Esophagus (tissue), 2 donors: Measurements from ENCODE around the gene CDKAL1. TPM values are rescaled to one million over a fixed set of nuclear protein-coding genes. Genes with fewer than 3 reads are reported as not detected.
"Not testable (repeated sequence)": the region's sequence is repeated elsewhere in the genome, so short reads cannot be mapped to it uniquely, and the experiment has no call there.

Experiments used
- H3K27ac ChIP-seq, 2 donors: one replicate each; pipeline ENCODE4 v1.5.1; 2013; ENCODE audit warnings: low read depth in 2 of 2, mild to moderate bottlenecking in 2 of 2, inconsistent platforms in 1 of 2, low read length in 1 of 2, moderate library complexity in 1 of 2
- H3K27me3 ChIP-seq, 2 donors: one replicate each; pipeline ENCODE4 v1.6.1; 2013; ENCODE audit warnings: low read length in 2 of 2, control low read depth in 1 of 2, mild to moderate bottlenecking in 1 of 2; ENCODE audit not compliant: insufficient read depth in 2 of 2, control insufficient read depth in 1 of 2
- H3K36me3 ChIP-seq, 2 donors: one replicate each; pipeline ENCODE4 v1.6.1; 2013; ENCODE audit warnings: low read length in 1 of 2; ENCODE audit not compliant: control insufficient read depth in 2 of 2, insufficient read depth in 2 of 2
- H3K4me1 ChIP-seq, 2 donors: one replicate each; pipeline ENCODE4 v1.6.1; 2013; ENCODE audit warnings: low read length in 1 of 2; ENCODE audit not compliant: control insufficient read depth in 2 of 2, insufficient read depth in 2 of 2
- H3K4me3 ChIP-seq, 2 donors: one replicate each; pipeline ENCODE4 v1.5.1; 2013; ENCODE audit warnings: low read length in 2 of 2, mild to moderate bottlenecking in 2 of 2, low read depth in 1 of 2, moderate library complexity in 1 of 2
- H3K9me3 ChIP-seq, 2 donors: one replicate each; pipeline ENCODE4 v1.6.1; 2013; ENCODE audit warnings: mild to moderate bottlenecking in 2 of 2, low read depth in 1 of 2, low read length in 1 of 2, moderate library complexity in 1 of 2; ENCODE audit not compliant: control insufficient read depth in 2 of 2, insufficient read depth in 1 of 2
- WGBS, 2 donors: extraction: QIAGEN DNeasy Blood & Tissue Kit; methylation state at CpG; one replicate each; pipeline ENCODE4 v1.1.7; 2013; 5-methylcytosine and 5-hydroxymethylcytosine counted together
- polyA plus RNA-seq, 2 donors: library from polyadenylated mRNA; stranded (reverse); fragments of 200-250 nt; gene quantifications; one replicate each; pipeline ENCODE4 v1.2.3, GENCODE V29; 2013
- donor health status: healthy with polysubstance abuse.
- donor health status: Bipolar disorder and iron deficiency.

The CDKAL1 gene
- polyA plus RNA-seq, 2 donors: 3.5 TPM

DNA sequence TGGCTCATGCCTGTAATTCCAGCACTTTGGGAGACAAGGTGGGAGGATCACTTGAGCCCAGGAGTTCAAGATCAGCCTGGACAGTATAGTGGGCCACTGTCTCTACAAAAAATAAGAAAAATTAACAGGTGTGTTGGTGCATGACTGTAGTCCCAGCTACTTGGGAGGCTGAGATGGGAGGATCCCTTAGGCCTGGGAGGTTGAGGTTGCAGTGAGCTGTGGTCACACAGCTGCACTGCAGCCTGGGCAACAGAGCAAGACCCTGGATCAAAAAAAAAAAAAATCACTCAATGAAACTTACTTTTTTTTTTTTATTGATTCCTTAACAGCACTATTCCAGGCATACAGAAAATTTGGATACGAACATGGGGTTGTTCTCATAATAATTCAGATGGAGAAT is 14.0 kb downstream of the CDKAL1 start:
- no peak overlapping the region for H3K27ac ChIP-seq
- H3K4me3 ChIP-seq: no peak overlapping the region
- H3K4me1 ChIP-seq: no peaks in the 10 kb centered on the region
- no peaks in the 10 kb centered on the region for H3K27me3 ChIP-seq
- H3K36me3 ChIP-seq: no peaks in the 10 kb centered on the region
- no peaks in the 10 kb centered on the region for H3K9me3 ChIP-seq
- WGBS, 2 donors: 91 to 97% methylated on average over 1 of the region's 1 CpG

GRCh38 chr6:20549398-20549797 is 15.1 kb downstream of the CDKAL1 start:
- not testable (repeated sequence) for H3K27ac ChIP-seq, H3K36me3 ChIP-seq, H3K4me3 ChIP-seq, H3K27me3 ChIP-seq, H3K9me3 ChIP-seq, H3K4me1 ChIP-seq
- WGBS, 2 donors: 99 to 100% methylated on average over 3 of the region's 3 CpGs

GRCh38 chr6:20554326-20554725 is 20.1 kb downstream of the CDKAL1 start:
- no peaks in the 10 kb centered on the region for H3K27me3 ChIP-seq
- WGBS, 2 donors: 85 to 86% methylated on average over 2 of the region's 2 CpGs
- no peak overlapping the region for H3K27ac ChIP-seq
- no peaks in the 10 kb centered on the region for H3K9me3 ChIP-seq
- H3K36me3 ChIP-seq: no peaks in the 10 kb centered on the region
- H3K4me1 ChIP-seq: no peaks in the 10 kb centered on the region
- H3K4me3 ChIP-seq: no peak overlapping the region

DNA sequence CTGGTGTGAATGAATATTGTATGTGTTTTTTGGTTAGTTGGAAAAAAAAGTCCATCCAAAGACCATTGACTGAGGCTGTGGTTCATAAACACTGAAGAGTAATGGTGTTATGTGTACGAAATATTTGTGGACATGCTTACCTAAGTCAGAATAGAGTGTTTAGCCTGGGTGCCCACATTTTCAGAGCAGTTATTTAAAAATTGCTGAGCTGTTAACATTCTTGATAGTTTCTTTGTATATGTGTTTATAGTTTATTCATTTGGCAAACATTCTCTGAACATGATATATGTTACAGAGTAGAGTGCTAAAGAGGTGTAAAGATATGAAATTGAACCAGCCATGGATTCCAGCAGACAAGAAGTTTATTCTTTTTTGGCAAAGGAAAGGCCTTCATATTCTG is 20.6 kb downstream of the CDKAL1 start:
- Histone ChIP-seq H3K4me1 (no peaks in the 10 kb centered on the region), H3K9me3 (no peaks in the 10 kb centered on the region), H3K27ac (no peak overlapping the region), H3K36me3 (no peaks in the 10 kb centered on the region), H3K27me3 (no peaks in the 10 kb centered on the region), H3K4me3 (no peak overlapping the region)
- WGBS, 2 donors: 97 to 100% methylated on average over 1 of the region's 1 CpG

- Histone ChIP-seq H3K36me3 (no peaks in the 10 kb centered on the region), H3K27me3 (no peaks in the 10 kb centered on the region), H3K4me3 (no peak overlapping the region), H3K9me3 (no peaks in the 10 kb centered on the region), H3K27ac (no peak overlapping the region), H3K4me1 (no peaks in the 10 kb centered on the region)
- 44 to 63% methylated on average over 2 of the region's 2 CpGs for WGBS, 2 donors
These were observed 25.8 kb downstream of the CDKAL1 start for GRCh38 chr6:20559924-20560551.

DNA sequence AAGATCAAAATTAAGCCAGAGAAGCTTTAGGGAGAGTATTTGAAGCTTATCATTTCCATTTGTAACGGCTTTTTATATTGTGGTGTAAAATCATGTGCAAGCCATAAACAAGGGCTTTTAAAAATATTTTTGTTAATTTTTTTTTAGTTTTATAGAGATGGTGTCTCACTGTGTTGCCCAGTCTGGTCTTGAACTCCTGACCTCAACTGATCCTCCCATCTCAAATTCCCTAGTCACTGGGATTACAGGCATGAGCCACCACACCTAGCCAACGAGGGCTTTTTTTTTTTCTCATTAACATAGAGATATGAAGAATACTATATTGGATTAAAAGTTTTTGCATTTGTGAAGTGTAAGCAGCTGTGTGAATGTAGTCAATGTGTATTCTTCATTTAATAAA is 29.1 kb downstream of the CDKAL1 start:
- Histone ChIP-seq H3K27ac (no peak overlapping the region), H3K4me1 (no peaks in the 10 kb centered on the region), H3K36me3 (no peaks in the 10 kb centered on the region), H3K4me3 (no peak overlapping the region), H3K9me3 (no peaks in the 10 kb centered on the region), H3K27me3 (no peaks in the 10 kb centered on the region)
- 79 to 83% methylated on average over 2 of the region's 2 CpGs for WGBS, 2 donors

GRCh38 chr6:20564269-20564668 is 30.0 kb downstream of the CDKAL1 start:
- Histone ChIP-seq H3K4me3 (no peak overlapping the region), H3K27ac (no peak overlapping the region), H3K9me3 (no peaks in the 10 kb centered on the region), H3K27me3 (no peaks in the 10 kb centered on the region), H3K4me1 (no peaks in the 10 kb centered on the region), H3K36me3 (no peaks in the 10 kb centered on the region)

GRCh38 chr6:20564777-20565176 is 30.5 kb downstream of the CDKAL1 start:
- no peaks in the 10 kb centered on the region for H3K9me3 ChIP-seq
- no peaks in the 10 kb centered on the region for H3K36me3 ChIP-seq
- no peaks in the 10 kb centered on the region for H3K4me1 ChIP-seq
- H3K27ac ChIP-seq: no peak overlapping the region
- H3K4me3 ChIP-seq: no peak overlapping the region
- WGBS, 2 donors: 61 to 79% methylated on average over 2 of the region's 2 CpGs
- no peaks in the 10 kb centered on the region for H3K27me3 ChIP-seq

DNA sequence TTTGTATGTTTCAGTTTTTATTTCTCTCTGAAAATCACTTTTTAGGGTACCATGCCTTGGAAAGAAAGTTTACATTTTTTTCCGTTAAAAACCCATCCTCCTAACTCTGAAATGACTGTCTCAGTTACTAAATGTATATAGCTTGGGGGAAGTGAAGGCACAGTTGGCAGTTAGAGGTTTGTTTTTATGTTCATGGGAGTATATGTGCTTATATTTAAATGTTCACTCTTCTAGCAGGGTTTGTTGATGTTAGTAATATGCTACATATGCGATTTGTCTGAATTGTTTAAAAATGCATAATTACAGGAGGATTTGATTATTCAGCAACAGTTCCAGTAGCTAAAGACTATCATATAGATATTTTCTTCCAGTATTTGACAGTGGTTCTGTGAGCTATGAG is 31.1 kb downstream of the CDKAL1 start:
- no peaks in the 10 kb centered on the region for H3K4me1 ChIP-seq
- H3K36me3 ChIP-seq: no peaks in the 10 kb centered on the region
- H3K27me3 ChIP-seq: no peaks in the 10 kb centered on the region
- H3K9me3 ChIP-seq: no peaks in the 10 kb centered on the region
- H3K4me3 ChIP-seq: no peak overlapping the region
- WGBS, 2 donors: 85 to 94% methylated on average over 2 of the region's 2 CpGs
- no peak overlapping the region for H3K27ac ChIP-seq

GRCh38 chr6:20566109-20566508 is 31.9 kb downstream of the CDKAL1 start:
- no peak overlapping the region for H3K27ac ChIP-seq
- WGBS, 2 donors: 91 to 96% methylated on average over 3 of the region's 3 CpGs

More at GRCh38 chr6:20566109-20566508, 31.9 kb downstream of the CDKAL1 start:
- Histone ChIP-seq H3K27me3 (no peaks in the 10 kb centered on the region), H3K4me1 (no peaks in the 10 kb centered on the region), H3K4me3 (no peak overlapping the region), H3K36me3 (no peaks in the 10 kb centered on the region), H3K9me3 (no peaks in the 10 kb centered on the region)
